Right forelimb (tissue), 1 donor: ENCODE measurements around the gene XPA.
"Not testable (repeated sequence)": the region's sequence is repeated elsewhere in the genome, so short reads cannot be mapped to it uniquely, and the experiment has no call there.

ENCODE experiments used
- DNase-seq: peaks from one replicate; pipeline ENCODE4 v3.0.0-alpha.2; 2018

The XPA gene

GRCh38 chr9:97696803-97697601, at the start of gene XPA:
TSS of gene XPA (minus strand) at chr9:97697340. CDS start at chr9:97697292, 48 bp downstream.
- peak; percentile 97 for DNase-seq

GRCh38 chr9:97744710-97745708, 47.9 kb upstream of the XPA start:
- DNase-seq: no peak

- not testable (repeated sequence) for DNase-seq
Measured at GRCh38 chr9:97744025-97744424, 46.9 kb upstream of the XPA start.

GRCh38 chr9:97742545-97742944, 45.4 kb upstream of the XPA start:
- no peak for DNase-seq

GRCh38 chr9:97741947-97742346, 44.8 kb upstream of the XPA start:
- DNase-seq: no peak

- DNase-seq: peak; percentile 64
Measured at GRCh38 chr9:97740848-97741821, 44.0 kb upstream of the XPA start.

- DNase-seq: no peak
Measured at GRCh38 chr9:97737429-97737828, 40.3 kb upstream of the XPA start.

- DNase-seq: no peak
Measured at GRCh38 chr9:97735070-97735600, 38.0 kb upstream of the XPA start.

- no peak for DNase-seq
Measured at GRCh38 chr9:97726716-97727115, 29.6 kb upstream of the XPA start.

- DNase-seq: no peak
Measured at GRCh38 chr9:97723819-97724218, 26.7 kb upstream of the XPA start.

GRCh38 chr9:97722331-97722730, 25.2 kb upstream of the XPA start:
- DNase-seq: no peak

- no peak for DNase-seq
Measured at GRCh38 chr9:97721396-97721795, 24.3 kb upstream of the XPA start.

GRCh38 chr9:97717866-97718265, 20.7 kb upstream of the XPA start:
- DNase-seq: no peak

GRCh38 chr9:97714435-97714834, 17.3 kb upstream of the XPA start:
- no peak for DNase-seq

GRCh38 chr9:97711223-97711626, 14.1 kb upstream of the XPA start:
- no peak for DNase-seq

- DNase-seq: peak; percentile 51
Measured at GRCh38 chr9:97710356-97711222, 13.4 kb upstream of the XPA start.

- no peak for DNase-seq
Measured at GRCh38 chr9:97706246-97706645, 9.1 kb upstream of the XPA start.

- no peak for DNase-seq
Measured at GRCh38 chr9:97705354-97705950, 8.3 kb upstream of the XPA start.

- DNase-seq: no peak
Measured at GRCh38 chr9:97704851-97705250, 7.7 kb upstream of the XPA start.

GRCh38 chr9:97704345-97704677, 7.2 kb upstream of the XPA start:
- no peak for DNase-seq
